HepG2 (cell line): ENCODE data around the gene PPP1R9B. TPM values are rescaled to one million over a fixed set of nuclear protein-coding genes. Genes with fewer than 3 reads are reported as not detected.

Source experiments
- AGO2 ChIP-seq: fragments of 200-400 bp; formaldehyde crosslinking; optimal IDR thresholded peaks from 2 replicates; pipeline ENCODE3; 2017; ENCODE audit warnings: mild to moderate bottlenecking, low read depth, low read length, moderate library complexity
- ARNTL ChIP-seq: sonication (generic); formaldehyde crosslinking; IDR thresholded peaks from 2 replicates; pipeline ENCODE4 v1.4.0; 2020; ENCODE audit warnings: mild to moderate bottlenecking, missing genetic modification reagents
- FOXO1 ChIP-seq: sonication (generic); formaldehyde crosslinking; IDR thresholded peaks from 2 replicates; pipeline ENCODE4 v1.4.0; 2020; ENCODE audit warnings: missing genetic modification reagents
- HDAC2 ChIP-seq: sonication (generic); formaldehyde crosslinking; IDR thresholded peaks from 2 replicates; pipeline ENCODE4 v1.4.0; 2020; ENCODE audit warnings: missing genetic modification reagents
- HOXA3 ChIP-seq: sonication (generic); formaldehyde crosslinking; IDR thresholded peaks from 2 replicates; pipeline ENCODE4 v1.5.0; 2020; ENCODE audit warnings: missing genetic modification reagents
- MED8 ChIP-seq: sonication (generic); formaldehyde crosslinking; IDR thresholded peaks from 2 replicates; pipeline ENCODE4 v1.8.1; 2023; ENCODE audit warnings: mild to moderate bottlenecking, missing genetic modification reagents; ENCODE audit not compliant: insufficient replicate concordance
- MEF2D ChIP-seq: sonication (generic); formaldehyde crosslinking; IDR thresholded peaks from 2 replicates; pipeline ENCODE4 v1.5.1; 2020; ENCODE audit warnings: mild to moderate bottlenecking, missing genetic modification reagents
- MXI1 ChIP-seq: IDR thresholded peaks from 3 replicates; pipeline ENCODE4 v1.6.1; 2012; ENCODE audit warnings: low read depth, low read length, inconsistent platforms, borderline replicate concordance
- PHF21A ChIP-seq: sonication (generic); formaldehyde crosslinking; IDR thresholded peaks from 2 replicates; pipeline ENCODE4 v1.5.0; 2020; ENCODE audit warnings: mild to moderate bottlenecking, missing genetic modification reagents
- SCMH1 ChIP-seq: sonication (generic); formaldehyde crosslinking; IDR thresholded peaks from 2 replicates; pipeline ENCODE4 v1.9.0; 2021; ENCODE audit warnings: missing genetic modification reagents, mild to moderate bottlenecking, borderline replicate concordance
- SRSF1 ChIP-seq: fragments of 200-400 bp; formaldehyde crosslinking; optimal IDR thresholded peaks from 2 replicates; pipeline ENCODE3; 2017; ENCODE audit warnings: mild to moderate bottlenecking, low read depth, low read length, moderate library complexity
- U2AF1 ChIP-seq: fragments of 200-400 bp; formaldehyde crosslinking; optimal IDR thresholded peaks from 2 replicates; pipeline ENCODE3; 2017; ENCODE audit warnings: mild to moderate bottlenecking, low read depth, low read length
- ZBTB33 ChIP-seq: sonication (generic); formaldehyde crosslinking; IDR thresholded peaks from 2 replicates; pipeline ENCODE4 v1.4.0; 2020; ENCODE audit warnings: missing genetic modification reagents
- ZKSCAN1 ChIP-seq: fragments of 150-350 bp; IDR thresholded peaks from 2 replicates; pipeline ENCODE4 v1.6.1; 2014; ENCODE audit warnings: low read length
- ZNF432 ChIP-seq: sonication (generic); formaldehyde crosslinking; IDR thresholded peaks from 2 replicates; pipeline ENCODE4 v1.5.0; 2020; ENCODE audit warnings: missing genetic modification reagents, mild to moderate bottlenecking, borderline replicate concordance
- ZNF44 ChIP-seq: sonication (generic); formaldehyde crosslinking; IDR thresholded peaks from 2 replicates; pipeline ENCODE4 v1.5.1; 2020; ENCODE audit warnings: mild to moderate bottlenecking, missing genetic modification reagents
- polyA plus RNA-seq, 8 experiments: library from polyadenylated mRNA; depleted of rRNA in 3 of 8; stranded (reverse) in 7 of 8; unstranded in 1 of 8; fragments of >200 nt; fragmentation: Illumina TruSeq in 4 of 8; extraction: Trizol in 4 of 8; gene quantifications; 2 replicates each; pipeline versions ENCODE4 v1.2.1 to v1.2.3, GENCODE V29; 2011 to 2016; ENCODE audit warnings: low read depth in 4 of 8, missing spikeins in 1 of 8, mixed read lengths in 1 of 8; ENCODE audit not compliant: insufficient read depth in 1 of 8
- total RNA-seq, 5 experiments: library from RNA; depleted of rRNA; stranded (reverse); fragments of >200 nt; fragmentation: Illumina TruSeq; extraction: Trizol; gene quantifications; 2 replicates each; pipeline ENCODE4 v1.2.3, GENCODE V29; 2016; ENCODE audit warnings: low read depth in 1 of 5
- TF ChIP-seq, protein P1 (sequence below): sonication (generic); formaldehyde crosslinking; IDR thresholded peaks from 2 replicates; pipeline ENCODE4 v1.5.0; 2020; ENCODE audit warnings: mild to moderate bottlenecking, missing genetic modification reagents, borderline replicate concordance

Gene PPP1R9B
- total and polyA plus RNA-seq, 2 of the 13 experiments (the other 11 are each of a cell fraction or from before 2014, with no cell fraction given), result 9.4 to 15.8 TPM

DNA sequence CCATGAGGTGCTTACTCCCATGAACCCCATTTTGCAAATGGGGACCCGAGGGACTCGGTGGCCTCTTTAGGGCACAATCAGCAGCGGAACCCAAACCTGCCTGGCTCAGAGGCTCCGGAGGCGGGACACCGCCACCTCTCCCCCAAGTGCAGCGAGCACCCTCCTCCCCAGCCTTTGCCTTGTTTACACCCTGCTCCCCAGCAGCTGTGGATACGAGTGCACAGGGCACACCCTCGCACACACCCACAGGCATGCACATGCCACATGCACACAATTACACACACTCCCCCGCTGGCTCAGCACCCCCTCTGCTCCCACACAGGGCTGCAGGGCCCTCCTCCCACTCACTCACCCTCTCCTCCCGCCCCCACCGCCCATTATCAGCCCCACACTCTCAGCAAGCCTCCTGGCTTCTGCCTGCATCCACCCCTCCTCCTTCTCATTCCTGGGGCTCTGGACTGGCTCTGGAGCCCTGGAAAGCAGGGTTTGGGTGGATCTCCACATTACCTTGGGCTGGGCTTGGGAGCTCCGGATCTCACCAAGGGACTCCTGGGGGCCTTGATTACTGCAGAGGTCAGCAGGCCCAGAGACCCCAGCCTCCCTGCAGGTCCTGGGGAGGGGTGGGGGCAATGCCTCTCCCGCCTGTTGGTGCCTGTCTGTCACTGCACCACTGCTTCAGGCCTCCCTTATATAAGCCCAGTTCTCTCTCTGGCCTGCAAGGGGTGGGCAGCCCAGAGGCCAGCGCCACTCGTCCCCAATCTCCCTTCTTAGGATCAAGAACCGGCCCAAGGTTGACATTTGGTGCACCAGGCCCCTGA, 48.9 kb downstream of the PPP1R9B start (continued):
- peak; percentile 94 for TF ChIP-seq ZBTB33
- no peak for TF ChIP-seq MEF2D (CRISPR knock-in tag)
- TF ChIP-seq SCMH1 (CRISPR knock-in tag), result no peak
- peak; percentile 84 for TF ChIP-seq FOXO1 (CRISPR knock-in tag)
- TF ChIP-seq, protein P1, sequence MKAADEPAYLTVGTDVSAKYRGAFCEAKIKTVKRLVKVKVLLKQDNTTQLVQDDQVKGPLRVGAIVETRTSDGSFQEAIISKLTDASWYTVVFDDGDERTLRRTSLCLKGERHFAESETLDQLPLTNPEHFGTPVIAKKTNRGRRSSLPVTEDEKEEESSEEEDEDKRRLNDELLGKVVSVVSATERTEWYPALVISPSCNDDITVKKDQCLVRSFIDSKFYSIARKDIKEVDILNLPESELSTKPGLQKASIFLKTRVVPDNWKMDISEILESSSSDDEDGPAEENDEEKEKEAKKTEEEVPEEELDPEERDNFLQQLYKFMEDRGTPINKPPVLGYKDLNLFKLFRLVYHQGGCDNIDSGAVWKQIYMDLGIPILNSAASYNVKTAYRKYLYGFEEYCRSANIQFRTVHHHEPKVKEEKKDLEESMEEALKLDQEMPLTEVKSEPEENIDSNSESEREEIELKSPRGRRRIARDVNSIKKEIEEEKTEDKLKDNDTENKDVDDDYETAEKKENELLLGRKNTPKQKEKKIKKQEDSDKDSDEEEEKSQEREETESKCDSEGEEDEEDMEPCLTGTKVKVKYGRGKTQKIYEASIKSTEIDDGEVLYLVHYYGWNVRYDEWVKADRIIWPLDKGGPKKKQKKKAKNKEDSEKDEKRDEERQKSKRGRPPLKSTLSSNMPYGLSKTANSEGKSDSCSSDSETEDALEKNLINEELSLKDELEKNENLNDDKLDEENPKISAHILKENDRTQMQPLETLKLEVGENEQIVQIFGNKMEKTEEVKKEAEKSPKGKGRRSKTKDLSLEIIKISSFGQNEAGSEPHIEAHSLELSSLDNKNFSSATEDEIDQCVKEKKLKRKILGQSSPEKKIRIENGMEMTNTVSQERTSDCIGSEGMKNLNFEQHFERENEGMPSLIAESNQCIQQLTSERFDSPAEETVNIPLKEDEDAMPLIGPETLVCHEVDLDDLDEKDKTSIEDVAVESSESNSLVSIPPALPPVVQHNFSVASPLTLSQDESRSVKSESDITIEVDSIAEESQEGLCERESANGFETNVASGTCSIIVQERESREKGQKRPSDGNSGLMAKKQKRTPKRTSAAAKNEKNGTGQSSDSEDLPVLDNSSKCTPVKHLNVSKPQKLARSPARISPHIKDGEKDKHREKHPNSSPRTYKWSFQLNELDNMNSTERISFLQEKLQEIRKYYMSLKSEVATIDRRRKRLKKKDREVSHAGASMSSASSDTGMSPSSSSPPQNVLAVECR (CRISPR knock-in tag), result peak; percentile 41; the same call in 1 of the 2 replicates
- no peak; the same call in 2 of the 3 replicates for TF ChIP-seq MXI1
- TF ChIP-seq MED8 (CRISPR knock-in tag), result no peak
- TF ChIP-seq ZKSCAN1, result no peak
- TF ChIP-seq PHF21A (CRISPR knock-in tag), result no peak
- peak; percentile 58 for TF ChIP-seq AGO2
- TF ChIP-seq ARNTL, result no peak
- TF ChIP-seq ZNF432 (CRISPR knock-in tag), result no peak
- peak; percentile 9 for TF ChIP-seq SRSF1
- peak; percentile 64 for TF ChIP-seq HOXA3 (CRISPR knock-in tag)
- TF ChIP-seq U2AF1, result no peak
- TF ChIP-seq HDAC2 (CRISPR knock-in tag), result no peak
- TF ChIP-seq ZNF44, result no peak
